SK-N-MC (cell line): ENCODE data around the gene TBC1D22B.
A peak's percentile ranks its signal among the peaks of the same experiment; 100 is the strongest.

Source experiments
- DNase-seq: peaks from one replicate; pipeline ENCODE4 v3.0.0-alpha.2; 2011; ENCODE audit warnings: low read depth, low spot score
- H3K27ac ChIP-seq: fragments of 200-600 bp; sonication (generic); 2 replicates; pipeline ENCODE4 v1.5.1; 2016; ENCODE audit warnings: mixed run types
- H3K36me3 ChIP-seq: fragments of 200-600 bp; sonication (generic); 2 replicates; pipeline ENCODE4 v1.6.1; 2017; ENCODE audit warnings: antibody characterized with exemption, low read length, mixed read lengths; ENCODE audit not compliant: insufficient read depth
- H3K4me3 ChIP-seq: fragments of 200-600 bp; sonication (generic); 2 replicates; pipeline ENCODE4 v1.5.1; 2016
- H3K9ac ChIP-seq: fragments of 200-600 bp; sonication (generic); 2 replicates; pipeline ENCODE4 v1.8.0; 2017; ENCODE audit warnings: mixed run types, mixed read lengths; ENCODE audit not compliant: insufficient read length
- H3K9me3 ChIP-seq: fragments of 200-600 bp; sonication (generic); 2 replicates; pipeline ENCODE4 v1.6.1; 2017; ENCODE audit warnings: low read depth, mild to moderate bottlenecking, antibody characterized with exemption, low read length, moderate library complexity, mixed read lengths
- EZH2 ChIP-seq: fragments of 200-600 bp; sonication (generic); IDR thresholded peaks from one replicate; pipeline ENCODE4 v1.6.1; 2017; ENCODE audit warnings: antibody characterized with exemption
- FOXP2 ChIP-seq: optimal IDR thresholded peaks from 2 replicates; pipeline ENCODE3; 2011; ENCODE audit warnings: mild to moderate bottlenecking, moderate library complexity; ENCODE audit not compliant: insufficient read depth; ENCODE audit errors: extremely low read length, control extremely low read depth
- POLR2AphosphoS5 ChIP-seq: IDR thresholded peaks from 2 replicates; pipeline ENCODE4 v1.6.1; 2012; ENCODE audit warnings: mild to moderate bottlenecking, low read depth, low read length, borderline replicate concordance

The TBC1D22B gene

DNA sequence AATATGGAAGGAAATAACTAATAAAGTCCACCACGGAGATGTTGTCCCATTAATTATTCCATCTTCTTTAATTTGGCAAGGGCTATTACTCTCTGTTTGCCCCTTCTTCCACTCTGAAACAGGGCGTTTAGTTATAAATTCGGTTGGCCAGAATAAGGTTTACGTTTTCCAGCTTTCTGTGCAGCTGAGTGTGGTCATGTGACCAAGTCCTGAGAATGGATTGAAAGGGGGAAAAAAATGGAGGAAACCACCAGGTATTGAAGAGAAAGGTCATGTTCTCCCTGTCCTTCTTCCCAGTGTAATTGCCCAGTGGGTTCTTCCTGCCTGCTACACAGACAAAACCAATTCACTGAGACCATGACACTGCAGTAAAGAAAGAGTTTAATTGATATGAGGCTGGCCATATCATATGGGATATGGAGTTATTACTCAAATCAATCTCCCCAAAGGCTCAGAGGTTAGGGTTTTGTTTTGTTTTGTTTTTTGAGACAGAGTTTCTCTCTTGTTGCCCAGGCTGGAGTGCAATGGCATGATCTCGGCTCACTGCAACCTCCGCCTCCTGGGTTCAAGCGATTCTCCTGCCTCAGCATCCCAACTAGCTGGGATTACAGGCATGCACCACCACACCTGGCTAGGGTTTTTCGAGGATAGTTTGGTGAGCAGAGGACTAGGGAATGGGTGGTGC, 14.3 kb upstream of the TBC1D22B start:
- Histone ChIP-seq H3K9ac (no peak overlapping the region), H3K27ac (no peak overlapping the region), H3K9me3 (no peaks in the 10 kb centered on the region), H3K4me3 (no peak overlapping the region), H3K36me3 (no peaks in the 10 kb centered on the region)
- TF ChIP-seq POLR2AphosphoS5 (no peak), FOXP2 (no peak), EZH2 (no peak)
- no peak for DNase-seq

GRCh38 chr6:37243816-37244370, 13.7 kb upstream of the TBC1D22B start:
- TF ChIP-seq FOXP2 (no peak), EZH2 (no peak), POLR2AphosphoS5 (no peak)
- H3K9me3 ChIP-seq: no peaks in the 10 kb centered on the region
- no peaks in the 10 kb centered on the region for H3K36me3 ChIP-seq
- H3K27ac ChIP-seq: no peak overlapping the region
- no peak overlapping the region for H3K4me3 ChIP-seq
- no peak for DNase-seq
- H3K9ac ChIP-seq: no peak overlapping the region

- Histone ChIP-seq H3K4me3 (no peak overlapping the region), H3K27ac (no peak overlapping the region), H3K36me3 (no peaks in the 10 kb centered on the region), H3K9me3 (no peaks in the 10 kb centered on the region), H3K9ac (no peak overlapping the region)
- no peak for TF ChIP-seq EZH2
- no peak for TF ChIP-seq FOXP2
- no peak for TF ChIP-seq POLR2AphosphoS5
- DNase-seq: no peak
These were observed 12.9 kb upstream of the TBC1D22B start for GRCh38 chr6:37244430-37245310.

DNA sequence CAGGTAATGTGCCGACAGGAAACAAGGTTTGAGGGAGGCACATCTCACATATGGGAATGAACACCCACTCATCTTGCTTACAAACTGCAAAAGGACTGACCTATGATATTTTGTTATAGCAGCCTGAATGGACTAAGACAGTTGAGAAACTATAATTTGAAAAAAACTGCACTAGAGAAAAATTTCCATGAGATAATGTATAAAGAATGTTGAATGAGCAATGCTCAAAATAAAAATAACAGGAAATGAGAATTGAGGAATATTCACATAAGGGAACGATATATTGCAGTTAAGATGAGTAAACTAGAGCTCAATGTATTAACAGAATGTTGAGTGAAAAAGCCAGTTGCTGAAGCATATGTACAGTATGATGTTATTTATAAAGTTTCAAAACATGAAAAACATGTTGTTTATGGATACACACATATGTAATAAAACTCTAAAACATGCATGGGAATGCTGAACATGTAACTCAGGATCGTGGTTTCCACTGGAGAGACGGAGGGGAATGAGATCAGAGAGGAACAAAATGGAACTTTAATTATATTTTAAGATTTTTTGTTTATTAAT, 6.3 kb upstream of the TBC1D22B start:
- H3K36me3 ChIP-seq: no peaks in the 10 kb centered on the region
- no peak overlapping the region for H3K27ac ChIP-seq
- H3K9me3 ChIP-seq: no peaks in the 10 kb centered on the region
- DNase-seq: no peak
- no peak overlapping the region for H3K9ac ChIP-seq
- no peak overlapping the region for H3K4me3 ChIP-seq
- no peak for TF ChIP-seq EZH2
- TF ChIP-seq POLR2AphosphoS5: no peak
- TF ChIP-seq FOXP2: no peak

DNA sequence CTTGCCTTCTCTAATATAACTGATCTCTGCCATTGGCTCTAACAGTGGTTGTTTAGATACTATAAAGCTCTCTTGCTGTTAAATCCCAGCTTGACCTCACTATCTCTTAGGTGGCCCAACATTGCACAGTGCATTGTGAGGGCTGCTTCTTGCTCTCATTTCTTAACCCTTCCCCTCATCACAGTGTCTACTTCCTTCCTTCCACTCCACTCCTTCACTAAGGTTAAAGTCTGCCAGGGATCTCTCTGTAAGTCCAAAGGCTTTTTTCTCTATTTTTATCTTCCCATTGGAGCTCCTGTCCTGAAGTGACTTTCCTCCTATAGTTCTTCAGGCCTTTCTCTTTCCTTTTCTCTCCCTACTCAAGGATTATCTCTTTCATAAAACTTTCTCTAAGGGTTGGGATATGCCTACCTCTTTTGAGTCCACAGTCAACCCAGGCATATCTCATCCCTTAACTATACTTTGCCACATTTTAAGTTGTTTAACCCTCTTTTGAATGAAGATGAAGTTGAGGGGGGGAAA, 4.0 kb upstream of the TBC1D22B start:
- no peak overlapping the region for H3K27ac ChIP-seq
- no peak overlapping the region for H3K4me3 ChIP-seq
- no peak for DNase-seq
- H3K9ac ChIP-seq: no peak overlapping the region
- no peaks in the 10 kb centered on the region for H3K9me3 ChIP-seq
- H3K36me3 ChIP-seq: no peaks in the 10 kb centered on the region
- no peak for TF ChIP-seq EZH2
- no peak for TF ChIP-seq FOXP2
- no peak for TF ChIP-seq POLR2AphosphoS5

- Histone ChIP-seq H3K4me3 (no peak overlapping the region), H3K36me3 (no peaks in the 10 kb centered on the region; the same call in 1 of the 2 replicates), H3K27ac (no peak overlapping the region), H3K9ac (no peak overlapping the region), H3K9me3 (no peaks in the 10 kb centered on the region)
- TF ChIP-seq FOXP2: no peak
- TF ChIP-seq EZH2: no peak
- TF ChIP-seq POLR2AphosphoS5: no peak
- no peak for DNase-seq
These were observed 2.7 kb upstream of the TBC1D22B start for GRCh38 chr6:37254881-37255280.

DNA sequence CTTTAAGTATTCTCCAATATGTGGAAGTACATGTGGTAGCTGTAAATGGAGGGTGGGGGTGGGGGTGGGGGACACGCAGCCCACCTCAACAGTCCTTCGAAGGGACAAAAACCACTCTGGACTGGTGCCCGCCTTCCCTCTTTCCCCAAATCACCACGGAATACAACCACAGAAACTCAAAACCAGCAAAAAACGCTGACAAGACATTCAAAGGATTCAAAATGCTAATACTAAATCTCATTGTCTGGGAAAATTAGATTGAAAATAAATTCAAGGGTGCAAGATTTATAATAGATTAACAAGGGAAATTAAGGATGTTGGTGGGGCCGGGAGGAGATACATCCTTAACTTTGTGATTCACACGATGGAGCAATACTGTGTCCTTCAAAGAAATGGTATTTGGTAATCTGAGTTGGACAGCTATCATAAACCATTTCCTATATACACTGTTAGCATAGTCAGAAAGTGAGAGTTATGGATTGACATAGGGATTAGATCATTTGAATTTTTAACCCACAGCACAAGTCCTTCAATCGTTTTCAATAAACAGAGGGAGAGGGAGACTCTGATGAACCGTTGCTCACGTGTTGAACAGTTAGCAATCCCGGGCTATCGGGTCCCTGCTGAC, 766 bp upstream of the TBC1D22B start:
- no peak overlapping the region for H3K27ac ChIP-seq
- H3K4me3 ChIP-seq: peak overlapping the region; percentile 95
- DNase-seq: no peak
- no peaks in the 10 kb centered on the region for H3K9me3 ChIP-seq
- TF ChIP-seq EZH2: no peak
- TF ChIP-seq POLR2AphosphoS5: no peak
- no peak for TF ChIP-seq FOXP2
- no peaks in the 10 kb centered on the region; the same call in 1 of the 2 replicates for H3K36me3 ChIP-seq
- no peak overlapping the region for H3K9ac ChIP-seq
